CD14-positive monocyte (primary cell): ENCODE measurements around the gene REEP1. TPM values are rescaled to one million over a fixed set of nuclear protein-coding genes. Genes with fewer than 3 reads are reported as not detected.

Source experiments
- DNase-seq, 3 donors: peaks; one replicate each; pipeline ENCODE4 v3.0.0-alpha.2; 2011 to 2022
- H2AFZ ChIP-seq: 2 replicates; pipeline ENCODE4 v1.6.0; 2012; ENCODE audit warnings: mild to moderate bottlenecking, low read depth, low read length, inconsistent platforms; ENCODE audit not compliant: insufficient read depth, poor library complexity, severe bottlenecking
- H3K27ac ChIP-seq, 2 donors: 1 replicate in 1 of 2; 2 replicates in 1 of 2; pipeline ENCODE4 v1.5.1; 2012 to 2013; ENCODE audit warnings: low read length in 2 of 2, control low read depth in 1 of 2, inconsistent platforms in 1 of 2, low read depth in 1 of 2, mild to moderate bottlenecking in 1 of 2
- H3K27me3 ChIP-seq, 2 donors: one replicate each; pipeline versions ENCODE4 v1.6.0 to v1.6.1; 2011 to 2013; ENCODE audit warnings: low read length in 2 of 2; ENCODE audit not compliant: control insufficient read depth in 2 of 2, insufficient read depth in 2 of 2
- H3K36me3 ChIP-seq, 2 donors: replicated peaks in 1 of 2; 1 replicate in 1 of 2; 2 replicates in 1 of 2; pipeline versions ENCODE4 v1.5.1 to v1.6.1; 2012 to 2013; ENCODE audit warnings: low read length in 2 of 2, control low read depth in 1 of 2, inconsistent platforms in 1 of 2, mild to moderate bottlenecking in 1 of 2; ENCODE audit not compliant: insufficient read depth in 2 of 2, control insufficient read depth in 1 of 2
- H3K4me1 ChIP-seq, 2 donors: 1 replicate in 1 of 2; 2 replicates in 1 of 2; pipeline versions ENCODE4 v1.5.1 to v1.6.1; 2012 to 2013; ENCODE audit warnings: low read length in 2 of 2, control low read depth in 1 of 2, inconsistent platforms in 1 of 2, mild to moderate bottlenecking in 1 of 2, moderate library complexity in 1 of 2; ENCODE audit not compliant: insufficient read depth in 2 of 2, control insufficient read depth in 1 of 2
- H3K4me2 ChIP-seq: replicated peaks from 2 replicates; pipeline ENCODE3; 2012; ENCODE audit warnings: low read length, moderate library complexity, mild to moderate bottlenecking; ENCODE audit not compliant: poor library complexity, severe bottlenecking; ENCODE audit errors: extremely low read depth
- H3K4me3 ChIP-seq, 3 experiments: fragments of 200-600 bp in 1 of 3; sonication (generic) in 1 of 3; replicated peaks in 1 of 3; 1 replicate in 2 of 3; 2 replicates in 1 of 3; pipeline ENCODE4 v1.5.1; 2011 to 2013; ENCODE audit warnings: low read length in 3 of 3, mild to moderate bottlenecking in 3 of 3, control low read depth in 2 of 3, low read depth in 2 of 3, inconsistent platforms in 1 of 3, moderate library complexity in 1 of 3
- H3K79me2 ChIP-seq: 2 replicates; pipeline ENCODE4 v1.6.0; 2012; ENCODE audit warnings: mild to moderate bottlenecking, control low read depth, inconsistent platforms, low read length, moderate library complexity; ENCODE audit not compliant: insufficient read depth
- H3K9ac ChIP-seq: 2 replicates; pipeline ENCODE4 v1.6.0; 2017; ENCODE audit warnings: low read length, mild to moderate bottlenecking; ENCODE audit not compliant: insufficient read depth, poor library complexity, severe bottlenecking
- H3K9me3 ChIP-seq, 2 donors: replicated peaks in 1 of 2; 1 replicate in 1 of 2; 2 replicates in 1 of 2; pipeline versions ENCODE4 v1.5.1 to v1.6.1; 2012 to 2013; ENCODE audit warnings: low read length in 2 of 2, control low read depth in 1 of 2; ENCODE audit not compliant: control insufficient read depth in 1 of 2, insufficient read depth in 1 of 2
- H4K20me1 ChIP-seq: 2 replicates; pipeline ENCODE4 v1.6.0; 2012; ENCODE audit warnings: mild to moderate bottlenecking, low read length, control low read depth, moderate library complexity; ENCODE audit not compliant: insufficient read depth
- H3K27ac Mint-ChIP-seq, 7 donors: one replicate each; pipeline ENCODE4 v1.8.0; 2020; ENCODE audit warnings: mild to moderate bottlenecking in 7 of 7, mixed read lengths in 7 of 7, moderate library complexity in 6 of 7, inconsistent platforms in 2 of 7
- H3K27me3 Mint-ChIP-seq, 3 donors: one replicate each; pipeline ENCODE4 v1.8.0; 2021 to 2022; ENCODE audit warnings: low read depth in 3 of 3, mild to moderate bottlenecking in 3 of 3, mixed read lengths in 3 of 3, moderate library complexity in 3 of 3, inconsistent platforms in 1 of 3
- H3K36me3 Mint-ChIP-seq, 2 donors: one replicate each; pipeline ENCODE4 v1.8.0; 2020; ENCODE audit warnings: mixed read lengths in 2 of 2, inconsistent platforms in 1 of 2, mild to moderate bottlenecking in 1 of 2
- H3K4me1 Mint-ChIP-seq: one replicate; pipeline ENCODE4 v1.8.0; 2020; ENCODE audit warnings: mild to moderate bottlenecking, mixed read lengths
- H3K4me3 Mint-ChIP-seq, 2 donors: one replicate each; pipeline ENCODE4 v1.8.0; 2020; ENCODE audit warnings: mild to moderate bottlenecking in 2 of 2, mixed read lengths in 2 of 2, moderate library complexity in 1 of 2
- H3K9me3 Mint-ChIP-seq, 7 donors: one replicate each; pipeline ENCODE4 v1.8.0; 2020 to 2022; ENCODE audit warnings: mixed read lengths in 7 of 7, mild to moderate bottlenecking in 6 of 7, moderate library complexity in 6 of 7, inconsistent platforms in 2 of 7
- CTCF ChIP-seq: fragments of 200-600 bp; IDR thresholded peaks from one replicate; pipeline ENCODE4 v1.8.0; 2022; ENCODE audit warnings: antibody characterized with exemption, mild to moderate bottlenecking
- WGBS: methylation state at CpG from one replicate; pipeline ENCODE4 v1.1.5; 2013; ENCODE audit warnings: missing lambda C conversion rate; ENCODE audit not compliant: insufficient coverage; 5-methylcytosine and 5-hydroxymethylcytosine counted together
- intact Hi-C, 2 donors: fragments of 100-400 bp; cut with micrococcal nuclease; formaldehyde crosslinking; loops; one replicate each; pipeline versions ENCODE4 v1.15.0 to v1.15.1; 2023
- polyA plus RNA-seq, 3 donors: library from polyadenylated mRNA; depleted of rRNA in 1 of 3; unstranded in 2 of 3; stranded (reverse) in 1 of 3; fragments of 300-500 nt in 2 of 3; fragments of >200 nt in 1 of 3; fragmentation: Illumina TruSeq in 2 of 3; gene quantifications; 1 replicate in 2 of 3; 2 replicates in 1 of 3; pipeline ENCODE4 v1.2.3, GENCODE V29; 2012 to 2021

The REEP1 gene
- polyA plus RNA-seq, 3 donors, result not detected

GRCh38 chr2:86309966-86310365 is 27.5 kb downstream of the REEP1 start:
- Mint-ChIP-seq H3K27ac (no peak overlapping the region), H3K9me3 (no peaks in the 10 kb centered on the region), H3K4me3 (no peak overlapping the region), H3K4me1 (no peaks in the 10 kb centered on the region), H3K36me3 (no peaks in the 10 kb centered on the region), H3K27me3 (peaks cover 3 to 5% (median 4%) of the 10 kb centered on the region in 3 donors)
- H3K9ac ChIP-seq, result no peak overlapping the region
- H4K20me1 ChIP-seq, result no peaks in the 10 kb centered on the region
- H3K4me3 ChIP-seq, result no peak overlapping the region
- no peaks in the 10 kb centered on the region for H3K79me2 ChIP-seq
- no peak overlapping the region for H2AFZ ChIP-seq
- H3K27ac ChIP-seq, result no peak overlapping the region
- no peak for DNase-seq
- H3K36me3 ChIP-seq, result no peaks in the 10 kb centered on the region
- no peak for TF ChIP-seq CTCF
- 98% methylated on average over 4 of the region's 5 CpGs for WGBS
- H3K27me3 ChIP-seq, result no peaks in the 10 kb centered on the region
- no peaks in the 10 kb centered on the region for H3K4me1 ChIP-seq
- no peaks in the 10 kb centered on the region for H3K9me3 ChIP-seq
- intact Hi-C loops, result no loop called here
- H3K4me2 ChIP-seq, result no peak overlapping the region

GRCh38 chr2:86308984-86309695 is 28.3 kb downstream of the REEP1 start:
- Mint-ChIP-seq H3K27ac (peak overlapping the region in 1 of 7 donors; percentile 1), H3K4me1 (no peaks in the 10 kb centered on the region), H3K9me3 (no peaks in the 10 kb centered on the region), H3K27me3 (peaks cover 0 to 5% (median 4%) of the 10 kb centered on the region in 3 donors), H3K36me3 (no peaks in the 10 kb centered on the region), H3K4me3 (no peak overlapping the region)
- Histone ChIP-seq H2AFZ (no peak overlapping the region), H3K36me3 (no peaks in the 10 kb centered on the region), H3K4me2 (no peak overlapping the region), H4K20me1 (no peaks in the 10 kb centered on the region), H3K9ac (no peak overlapping the region), H3K27ac (no peak overlapping the region), H3K9me3 (no peaks in the 10 kb centered on the region), H3K79me2 (no peaks in the 10 kb centered on the region), H3K27me3 (no peaks in the 10 kb centered on the region), H3K4me3 (no peak overlapping the region), H3K4me1 (no peaks in the 10 kb centered on the region)
- intact Hi-C loops, result no loop called here
- no peak for TF ChIP-seq CTCF
- WGBS, result 91% methylated on average over 7 of the region's 10 CpGs
- no peak for DNase-seq
